NB4 (cell line): ENCODE measurements around the gene TAF4.

Experiments used
- DNase-seq: peaks from one replicate; pipeline ENCODE4 v3.0.0; 2010; ENCODE audit warnings: low read depth
- H3K4me3 ChIP-seq: one replicate; pipeline ENCODE4 v1.5.1; 2011; ENCODE audit warnings: mild to moderate bottlenecking, low read depth, low read length, moderate library complexity
- CTCF ChIP-seq: IDR thresholded peaks from one replicate; pipeline ENCODE4 v1.5.1; 2012; ENCODE audit warnings: low read depth, low read length
- MYC ChIP-seq: IDR thresholded peaks from 2 replicates; pipeline ENCODE4 v1.6.1; 2011; ENCODE audit warnings: low read depth, low read length
- POLR2A ChIP-seq: IDR thresholded peaks from 2 replicates; pipeline ENCODE4 v1.6.1; 2011; ENCODE audit warnings: mild to moderate bottlenecking; ENCODE audit not compliant: insufficient read length; ENCODE audit errors: extremely low read depth
- TF ChIP-seq, protein P1 (sequence below): IDR thresholded peaks from 2 replicates; pipeline ENCODE4 v1.6.1; 2011; ENCODE audit warnings: low read depth, low read length

The TAF4 gene

GRCh38 chr20:61993058-61993457 lies 72.6 kb downstream of the TAF4 start:
- H3K4me3 ChIP-seq = no peak overlapping the region
- DNase-seq = no peak
- TF ChIP-seq MYC = no peak
- TF ChIP-seq, protein P1, sequence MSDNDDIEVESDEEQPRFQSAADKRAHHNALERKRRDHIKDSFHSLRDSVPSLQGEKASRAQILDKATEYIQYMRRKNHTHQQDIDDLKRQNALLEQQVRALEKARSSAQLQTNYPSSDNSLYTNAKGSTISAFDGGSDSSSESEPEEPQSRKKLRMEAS = no peak
- no peak for TF ChIP-seq POLR2A
- no peak for TF ChIP-seq CTCF

DNA sequence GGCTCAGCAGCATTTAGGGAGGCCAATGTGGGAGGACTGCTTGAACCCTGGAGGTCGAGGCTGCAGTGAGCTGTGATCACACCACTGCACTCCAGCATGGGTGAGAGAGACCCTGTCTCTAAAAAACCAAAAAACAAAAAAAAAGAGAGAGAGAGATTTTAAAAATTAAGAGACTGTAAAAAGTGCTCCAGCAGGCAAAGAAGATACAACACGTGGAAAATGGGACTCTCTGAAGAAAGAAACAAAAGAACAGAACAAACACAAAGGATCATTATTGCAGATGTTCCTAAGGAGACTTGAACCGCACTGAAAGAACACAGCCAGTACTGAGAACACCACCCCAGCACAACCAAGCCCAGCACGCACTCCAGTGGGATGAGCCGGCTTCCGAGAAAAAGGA lies 74.2 kb downstream of the TAF4 start:
- TF ChIP-seq POLR2A = no peak
- TF ChIP-seq, protein P1 = no peak
- no peak for TF ChIP-seq CTCF
- TF ChIP-seq MYC = no peak
- DNase-seq = no peak
- no peak overlapping the region for H3K4me3 ChIP-seq

DNA sequence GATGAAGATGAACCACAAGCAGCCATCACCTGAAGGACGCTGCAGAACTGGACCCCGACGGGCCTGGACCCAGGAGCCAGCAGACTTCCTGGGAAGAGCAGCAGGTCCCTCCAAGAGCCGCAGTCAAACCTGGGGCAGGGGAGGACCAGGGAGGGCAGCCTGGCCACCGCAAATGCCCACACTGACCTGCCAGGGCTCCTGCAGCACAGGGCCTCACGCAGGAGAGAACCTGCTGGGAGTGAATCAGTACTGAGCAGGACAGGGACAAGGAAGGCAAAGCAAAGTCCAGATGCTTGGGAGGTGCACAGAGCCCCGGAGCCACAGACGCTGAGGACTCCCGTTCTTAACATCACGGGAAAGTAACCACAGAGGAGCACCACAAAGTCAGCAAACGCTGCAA lies 75.2 kb downstream of the TAF4 start:
- no peak for DNase-seq
- no peak for TF ChIP-seq CTCF
- TF ChIP-seq, protein P1 = no peak
- no peak overlapping the region for H3K4me3 ChIP-seq

DNA sequence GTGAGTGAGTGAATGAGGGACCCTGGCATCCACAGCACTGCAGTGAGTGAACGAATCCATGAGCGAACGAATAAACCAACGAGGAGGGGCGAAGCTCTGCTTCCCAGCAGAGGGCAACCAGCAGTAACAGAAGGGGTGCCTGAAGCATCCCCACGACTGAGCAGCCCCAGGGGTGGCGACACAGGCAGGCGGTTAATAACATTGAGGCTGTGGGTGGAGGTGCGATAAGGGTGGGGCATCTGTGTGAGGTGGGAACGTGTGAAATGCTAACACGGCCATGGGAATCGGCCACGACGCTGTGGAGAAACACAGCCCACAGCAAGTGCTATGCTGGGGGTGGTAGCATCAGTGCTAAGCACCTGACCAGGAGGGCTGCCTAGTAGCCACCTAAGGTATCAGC lies 75.9 kb downstream of the TAF4 start:
- no peak overlapping the region for H3K4me3 ChIP-seq
- TF ChIP-seq, protein P1 = no peak
- TF ChIP-seq MYC = no peak
- TF ChIP-seq CTCF = no peak
- no peak for TF ChIP-seq POLR2A
- no peak for DNase-seq

GRCh38 chr20:61988665-61989064 lies 77.0 kb downstream of the TAF4 start:
- DNase-seq = no peak
- H3K4me3 ChIP-seq = no peak overlapping the region
- TF ChIP-seq MYC = no peak
- no peak for TF ChIP-seq CTCF
- TF ChIP-seq, protein P1 = no peak
- TF ChIP-seq POLR2A = no peak

DNA sequence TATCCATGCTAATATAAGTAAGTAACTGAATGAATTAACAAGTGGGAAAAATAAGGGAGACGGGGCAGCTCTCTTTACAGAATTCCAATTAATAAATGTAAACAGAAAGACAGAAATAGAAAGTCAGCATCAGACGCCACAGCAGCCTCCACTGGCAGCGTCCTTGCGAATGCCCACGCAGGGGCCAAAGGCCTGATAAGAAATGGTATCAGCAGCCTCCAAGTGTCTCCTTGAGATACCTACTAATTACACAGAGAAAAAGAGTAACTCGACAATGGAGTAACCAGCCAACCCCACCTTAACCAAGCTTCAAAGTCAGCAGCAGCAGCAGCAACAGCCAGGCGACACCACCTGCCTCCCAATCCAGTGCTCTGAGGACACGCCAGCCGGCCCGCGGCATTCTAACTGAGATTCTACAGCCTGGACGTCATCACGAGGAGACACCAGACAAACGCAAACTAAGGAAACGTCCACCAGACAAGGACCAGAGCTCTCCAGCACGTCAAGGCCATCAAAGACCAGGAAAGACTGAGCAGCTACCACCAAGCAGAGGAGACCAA lies 78.8 kb downstream of the TAF4 start:
- no peak for DNase-seq
- no peak overlapping the region for H3K4me3 ChIP-seq
- no peak for TF ChIP-seq CTCF
- TF ChIP-seq, protein P1 = no peak
- no peak for TF ChIP-seq POLR2A
- no peak for TF ChIP-seq MYC
